Endothelial cell of umbilical vein (primary cell): ENCODE measurements around the gene CNTN1. TPM values are rescaled to one million over a fixed set of nuclear protein-coding genes. Genes with fewer than 3 reads are reported as not detected.

Source experiments
- BruUV-seq: library from RNA; stranded (reverse); fragments of 400-500 nt; replicated peaks from 2 replicates; lab custom pipeline; 2021; lab: Mats Ljungman, UMichigan
- CTCF ChIA-PET: fragments of 300-600, 350-600 bp; sonication (Branson Sonifier 250); formaldehyde crosslinking; loops from one replicate; lab custom pipeline; 2021; ENCODE audit warnings: antibody characterized with exemption, inconsistent platforms; lab: Charles Lee
- POLR2A ChIA-PET: fragments of 300-600, 350-600 bp; sonication (Branson Sonifier 250); formaldehyde crosslinking; loops from one replicate; lab custom pipeline; 2021; ENCODE audit warnings: antibody characterized with exemption, inconsistent platforms; lab: Charles Lee
- DNase-seq: peaks from one replicate; pipeline ENCODE4 v3.0.0-alpha.2; 2011; ENCODE audit warnings: low read depth, low spot score
- FAIRE-seq: peaks from 2 replicates; lab custom pipeline; 2011; peaks lifted over from hg19 to GRCh38; lab: Jason Lieb, UNC
- H2AFZ ChIP-seq: 2 replicates; pipeline ENCODE4 v1.6.0; 2012; ENCODE audit warnings: low read depth, low read length, control low read depth, inconsistent platforms
- H3K27ac ChIP-seq: 2 replicates; pipeline ENCODE4 v1.5.1; 2011; ENCODE audit warnings: low read depth, mild to moderate bottlenecking, control low read depth, low read length, moderate library complexity; ENCODE audit not compliant: insufficient read depth
- H3K27me3 ChIP-seq, 2 experiments: 2 replicates each; pipeline versions ENCODE4 v1.6.0 to v1.6.1; 2011; ENCODE audit warnings: low read length in 2 of 2, mixed read lengths in 1 of 2; ENCODE audit not compliant: control insufficient read depth in 2 of 2, insufficient read depth in 2 of 2
- H3K36me3 ChIP-seq, 2 experiments: 2 replicates in 1 of 2; 3 replicates in 1 of 2; pipeline ENCODE4 v1.5.1; 2011; ENCODE audit warnings: low read length in 2 of 2, mild to moderate bottlenecking in 1 of 2, moderate library complexity in 1 of 2; ENCODE audit not compliant: control insufficient read depth in 2 of 2, insufficient read depth in 2 of 2; ENCODE audit errors: extremely low read depth in 1 of 2
- H3K4me1 ChIP-seq: 3 replicates; pipeline ENCODE4 v1.5.1; 2011; ENCODE audit warnings: mild to moderate bottlenecking, low read length; ENCODE audit not compliant: control insufficient read depth, insufficient read depth; ENCODE audit errors: extremely low read depth
- H3K4me2 ChIP-seq: 2 replicates; pipeline ENCODE4 v1.6.1; 2011; ENCODE audit warnings: low read length, control low read depth, mixed read lengths; ENCODE audit not compliant: insufficient read depth
- H3K4me3 ChIP-seq, 3 experiments: fragments of 200-600 bp in 1 of 3; sonication (generic), shearing (Covaris generic) in 1 of 3; replicated peaks in 1 of 3; 2 replicates each; pipeline ENCODE4 v1.5.1; 2011 to 2016; ENCODE audit warnings: control low read depth in 3 of 3, low read length in 3 of 3, mild to moderate bottlenecking in 2 of 3, inconsistent platforms in 1 of 3, low read depth in 1 of 3, moderate library complexity in 1 of 3; ENCODE audit not compliant: insufficient read depth in 1 of 3
- H3K79me2 ChIP-seq: 2 replicates; pipeline ENCODE4 v1.6.0; 2012; ENCODE audit warnings: low read length, inconsistent platforms; ENCODE audit not compliant: control insufficient read depth, insufficient read depth
- H3K9ac ChIP-seq: replicated peaks from 2 replicates; pipeline ENCODE3; 2011; ENCODE audit warnings: low read length, control low read depth; ENCODE audit not compliant: insufficient read depth; ENCODE audit errors: extremely low read depth
- H3K9me1 ChIP-seq: replicated peaks from 3 replicates; pipeline ENCODE4 v1.6.0; 2011; ENCODE audit warnings: mild to moderate bottlenecking, low read length; ENCODE audit not compliant: control insufficient read depth, insufficient read depth; ENCODE audit errors: extremely low read depth
- H3K9me3 ChIP-seq: replicated peaks from 2 replicates; pipeline ENCODE4 v1.5.1; 2012; ENCODE audit warnings: low read length, inconsistent platforms; ENCODE audit not compliant: control insufficient read depth, insufficient read depth
- H4K20me1 ChIP-seq: replicated peaks from 2 replicates; pipeline ENCODE3; 2011; ENCODE audit warnings: mild to moderate bottlenecking, low read length; ENCODE audit not compliant: control insufficient read depth, insufficient read depth; ENCODE audit errors: extremely low read depth
- CTCF ChIP-seq, 2 donors: IDR thresholded peaks; 1 replicate in 1 of 2; 2 replicates in 1 of 2; pipeline ENCODE4 v1.5.1; 2011; ENCODE audit warnings: low read length in 2 of 2, mild to moderate bottlenecking in 2 of 2, moderate library complexity in 2 of 2, control low read depth in 1 of 2, inconsistent platforms in 1 of 2, low read depth in 1 of 2; ENCODE audit not compliant: insufficient read depth in 1 of 2; ENCODE audit errors: extremely low read depth in 1 of 2
- EZH2 ChIP-seq: IDR thresholded peaks from 2 replicates; pipeline ENCODE4 v1.6.1; 2012; ENCODE audit warnings: borderline replicate concordance, low read depth, mild to moderate bottlenecking, moderate library complexity, low read length, inconsistent platforms; ENCODE audit not compliant: severe bottlenecking
- FOS ChIP-seq: IDR thresholded peaks from 2 replicates; pipeline ENCODE4 v1.6.1; 2011; ENCODE audit warnings: mild to moderate bottlenecking, low read length, moderate library complexity, borderline replicate concordance; ENCODE audit not compliant: insufficient read depth
- GATA2 ChIP-seq: IDR thresholded peaks from 2 replicates; pipeline ENCODE4 v1.7.0; 2011; ENCODE audit warnings: low read depth, mild to moderate bottlenecking, moderate library complexity, mixed read lengths, low read length; ENCODE audit not compliant: insufficient read length, insufficient read depth
- JUN ChIP-seq: IDR thresholded peaks from 2 replicates; pipeline ENCODE4 v1.6.1; 2011; ENCODE audit warnings: borderline replicate concordance, low read depth; ENCODE audit not compliant: insufficient read length, insufficient read depth
- MAX ChIP-seq: IDR thresholded peaks from 2 replicates; pipeline ENCODE4 v1.6.1; 2011; ENCODE audit not compliant: insufficient read depth, insufficient read length
- MYC ChIP-seq: IDR thresholded peaks from one replicate; pipeline ENCODE4 v1.6.1; 2011; ENCODE audit warnings: mild to moderate bottlenecking, low read depth, low read length
- POLR2A ChIP-seq: IDR thresholded peaks from 2 replicates; pipeline ENCODE4 v1.6.1; 2012; ENCODE audit warnings: low read depth, mild to moderate bottlenecking, control low read depth, low read length
- POLR2AphosphoS5 ChIP-seq: IDR thresholded peaks from 2 replicates; pipeline ENCODE4 v1.6.1; 2012; ENCODE audit warnings: low read depth, mild to moderate bottlenecking, control low read depth, low read length, moderate library complexity; ENCODE audit not compliant: insufficient read depth
- dilution Hi-C: fragments of 300-500 bp; cut with MboI; formaldehyde crosslinking; loops from one replicate; pipeline ENCODE4 v1.15.0; 2019; ENCODE audit warnings: low sequenced_read_pairs; ENCODE audit not compliant: extremely low pct_ligation_motif_present
- intact Hi-C: fragments of 100-400 bp; cut with micrococcal nuclease; formaldehyde crosslinking; loops from one replicate; pipeline ENCODE4 v1.10.0; 2022
- polyA plus RNA-seq, 4 experiments: library from polyadenylated mRNA; depleted of rRNA in 3 of 4; stranded (reverse) in 3 of 4; unstranded in 1 of 4; fragments of >200 nt; gene quantifications; 2 replicates each; pipeline versions ENCODE4 v1.2.1 to v1.2.3, GENCODE V29; 2011 to 2012; ENCODE audit warnings: missing spikeins in 1 of 4
- total RNA-seq: library from RNA; stranded (reverse); gene quantifications from 2 replicates; pipeline ENCODE4 v1.2.3, GENCODE V29; 2021

The CNTN1 gene
- total and polyA plus RNA-seq, 2 donors (not counting 3 experiments of a cell fraction or from before 2014, with no cell fraction given) = 0.07 TPM; not detected in 1

DNA sequence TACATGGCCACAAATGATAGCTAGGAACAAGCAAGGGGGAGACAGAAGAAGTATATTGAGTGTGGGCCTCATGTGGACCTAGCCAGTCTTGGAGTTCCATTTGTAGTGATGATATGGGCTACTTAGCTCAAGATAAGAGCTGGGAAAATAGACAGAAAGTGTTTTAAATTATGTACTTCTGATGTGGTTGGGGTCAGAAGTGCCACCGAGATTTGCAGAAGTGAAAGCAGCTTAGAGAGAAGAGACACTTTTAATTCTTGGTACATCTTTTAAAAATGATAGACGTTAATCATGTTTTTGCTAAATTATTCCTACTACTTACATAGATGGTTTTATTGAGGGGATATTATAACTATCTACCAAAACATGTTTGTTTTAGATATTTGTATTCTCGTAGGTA, 297.5 kb downstream of the CNTN1 start:
- TF ChIP-seq MYC (no peak), MAX (no peak), GATA2 (no peak), EZH2 (no peak), POLR2AphosphoS5 (no peak), CTCF (IDR thresholded peaks at IDR 0.05; ENCODE audit: extremely low read depth in 1 of 2, insufficient read depth in 1 of 2, low read depth in 1 of 2, low read length in 2 of 2) (no peak), JUN (no peak), FOS (no peak), POLR2A (no peak)
- intact Hi-C loops = no loop called here
- CTCF ChIA-PET = interaction anchor here (0.7 kb wide), 1 partner anchor 19 kb away, joined by 4 read pairs; no protein-coding TSS in a partner anchor
- Histone ChIP-seq H3K27ac (no peak overlapping the region), H3K27me3 (no peaks in the 10 kb centered on the region), H4K20me1 (no peaks in the 10 kb centered on the region), H3K4me3 (no peak overlapping the region), H3K4me2 (no peak overlapping the region), H3K9me1 (no peaks in the 10 kb centered on the region), H3K9ac (no peak overlapping the region), H3K79me2 (no peaks in the 10 kb centered on the region), H2AFZ (no peak overlapping the region), H3K36me3 (no peaks in the 10 kb centered on the region), H3K9me3 (no peaks in the 10 kb centered on the region), H3K4me1 (no peaks in the 10 kb centered on the region)
- FAIRE-seq (no peak), DNase-seq (no peak)
- dilution Hi-C loops = no loop called here
- POLR2A ChIA-PET = no interaction called here
- BruUV-seq = no TSS peak
